Mucosa of descending colon (tissue), 3 donors: ENCODE results near the gene SH3PXD2A. TPM values are rescaled to one million over a fixed set of nuclear protein-coding genes. Genes with fewer than 3 reads are reported as not detected.
A peak's percentile ranks its signal among the peaks of the same experiment; 100 is the strongest.

Source experiments
- ATAC-seq: fragments of 200-7000 bp; cut with Tn5 transposase; one replicate; pipeline ENCODE4 v1.9.1; 2020; ENCODE audit warnings: mild to moderate bottlenecking, moderate library complexity
- DNase-seq, 3 donors: peaks; one replicate each; pipeline ENCODE4 v3.0.0-alpha.2; 2020
- H3K36me3 ChIP-seq: fragments of 200-600 bp; one replicate; pipeline ENCODE4 v1.8.0; 2021; ENCODE audit warnings: low read depth, mild to moderate bottlenecking
- H3K4me1 ChIP-seq: fragments of 200-600 bp; one replicate; pipeline ENCODE4 v1.8.0; 2021; ENCODE audit warnings: low read depth, mild to moderate bottlenecking
- H3K4me3 ChIP-seq: fragments of 200-600 bp; one replicate; pipeline ENCODE4 v1.8.0; 2021; ENCODE audit warnings: mild to moderate bottlenecking
- H3K9me3 ChIP-seq: fragments of 200-600 bp; one replicate; pipeline ENCODE4 v1.8.0; 2021; ENCODE audit warnings: mild to moderate bottlenecking
- intact Hi-C, 2 donors: fragments of 100-400 bp; cut with DNase I in 1 of 2; cut with micrococcal nuclease in 1 of 2; formaldehyde crosslinking; loops; one replicate each; pipeline versions ENCODE4 v1.11.0 to v1.11.1; 2022; cut with DNase I, micrococcal nuclease
- total RNA-seq, 3 donors: library from RNA; stranded (reverse); fragmentation: NEBNext Ultra II Directional in 2 of 3; extraction: Animal tissue kit (Norgen Biotek cat#: 25700) in 2 of 3; gene quantifications; one replicate each; pipeline versions ENCODE4 v1.2.1 to v1.2.4, GENCODE V29; 2021 to 2023
- TF ChIP-seq, protein P1 (sequence below): fragments of 200-600 bp; IDR thresholded peaks from one replicate; pipeline ENCODE4 v1.8.0; 2022; ENCODE audit warnings: antibody characterized with exemption, mild to moderate bottlenecking
- donor health status: DM: no; HTN: no; CAD: no; lungs with moderate emphysema.
- donor health status: DM: no; HTN: no; CAD: no.
- donor health status: DM: no; HTN: yes; CAD: no.

Gene SH3PXD2A
- total RNA-seq, 3 donors from 2014 or later: 46.1 to 91.4 (median 60.6) TPM

DNA sequence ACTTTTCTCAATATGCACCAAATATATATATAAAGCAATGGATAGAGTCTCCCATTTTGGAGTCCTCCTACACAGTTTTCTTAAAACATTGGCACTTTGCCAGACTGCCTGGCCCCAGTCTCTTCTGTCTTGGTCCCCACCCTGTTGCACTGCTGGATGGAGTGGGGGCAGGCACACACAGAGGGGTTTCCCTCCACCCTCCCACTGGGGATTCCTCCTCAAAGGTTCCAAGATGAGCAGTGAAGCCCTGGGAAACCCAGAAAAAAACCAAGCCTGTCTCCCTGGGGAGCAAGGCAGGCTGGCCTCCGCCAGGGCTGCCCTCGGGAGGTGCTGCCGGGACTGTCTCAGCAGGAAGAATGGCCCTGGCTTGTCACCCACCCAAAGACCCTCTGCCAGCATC is 68.0 kb downstream of the SH3PXD2A start:
- DNase-seq (no peak), ATAC-seq (no peak)
- no peaks in the 10 kb centered on the region for H3K36me3 ChIP-seq
- H3K9me3 ChIP-seq: no peaks in the 10 kb centered on the region
- TF ChIP-seq, protein P1, sequence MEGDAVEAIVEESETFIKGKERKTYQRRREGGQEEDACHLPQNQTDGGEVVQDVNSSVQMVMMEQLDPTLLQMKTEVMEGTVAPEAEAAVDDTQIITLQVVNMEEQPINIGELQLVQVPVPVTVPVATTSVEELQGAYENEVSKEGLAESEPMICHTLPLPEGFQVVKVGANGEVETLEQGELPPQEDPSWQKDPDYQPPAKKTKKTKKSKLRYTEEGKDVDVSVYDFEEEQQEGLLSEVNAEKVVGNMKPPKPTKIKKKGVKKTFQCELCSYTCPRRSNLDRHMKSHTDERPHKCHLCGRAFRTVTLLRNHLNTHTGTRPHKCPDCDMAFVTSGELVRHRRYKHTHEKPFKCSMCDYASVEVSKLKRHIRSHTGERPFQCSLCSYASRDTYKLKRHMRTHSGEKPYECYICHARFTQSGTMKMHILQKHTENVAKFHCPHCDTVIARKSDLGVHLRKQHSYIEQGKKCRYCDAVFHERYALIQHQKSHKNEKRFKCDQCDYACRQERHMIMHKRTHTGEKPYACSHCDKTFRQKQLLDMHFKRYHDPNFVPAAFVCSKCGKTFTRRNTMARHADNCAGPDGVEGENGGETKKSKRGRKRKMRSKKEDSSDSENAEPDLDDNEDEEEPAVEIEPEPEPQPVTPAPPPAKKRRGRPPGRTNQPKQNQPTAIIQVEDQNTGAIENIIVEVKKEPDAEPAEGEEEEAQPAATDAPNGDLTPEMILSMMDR: no peak
- intact Hi-C loops: no loop called here
- H3K4me3 ChIP-seq: no peak overlapping the region
- H3K4me1 ChIP-seq: peaks cover 70% of the 10 kb centered on the region

DNA sequence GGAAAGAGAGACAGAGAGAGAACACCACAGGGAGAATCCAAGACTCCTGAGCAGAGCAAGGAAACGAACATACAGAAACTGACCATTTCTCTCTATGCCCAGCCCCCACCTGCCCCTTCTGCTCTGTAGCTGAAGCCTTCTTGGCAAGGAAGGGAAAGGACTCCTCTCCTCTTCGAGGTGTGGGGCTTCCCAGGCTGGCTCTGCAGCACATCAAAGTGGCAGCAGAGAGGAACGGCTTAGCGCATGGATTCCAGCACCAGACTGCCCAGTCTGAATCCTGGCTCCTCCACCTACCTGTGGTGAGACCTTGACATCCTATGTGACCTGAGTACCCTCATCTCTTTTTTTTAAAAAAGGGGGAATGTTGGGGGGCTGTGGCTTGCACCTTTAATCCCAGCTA is 69.4 kb downstream of the SH3PXD2A start:
- Histone ChIP-seq H3K9me3 (no peaks in the 10 kb centered on the region), H3K4me3 (no peak overlapping the region), H3K4me1 (peaks cover 70% of the 10 kb centered on the region), H3K36me3 (no peaks in the 10 kb centered on the region)
- intact Hi-C loops: no loop called here
- TF ChIP-seq, protein P1: no peak
- no peak for DNase-seq
- ATAC-seq: no peak

DNA sequence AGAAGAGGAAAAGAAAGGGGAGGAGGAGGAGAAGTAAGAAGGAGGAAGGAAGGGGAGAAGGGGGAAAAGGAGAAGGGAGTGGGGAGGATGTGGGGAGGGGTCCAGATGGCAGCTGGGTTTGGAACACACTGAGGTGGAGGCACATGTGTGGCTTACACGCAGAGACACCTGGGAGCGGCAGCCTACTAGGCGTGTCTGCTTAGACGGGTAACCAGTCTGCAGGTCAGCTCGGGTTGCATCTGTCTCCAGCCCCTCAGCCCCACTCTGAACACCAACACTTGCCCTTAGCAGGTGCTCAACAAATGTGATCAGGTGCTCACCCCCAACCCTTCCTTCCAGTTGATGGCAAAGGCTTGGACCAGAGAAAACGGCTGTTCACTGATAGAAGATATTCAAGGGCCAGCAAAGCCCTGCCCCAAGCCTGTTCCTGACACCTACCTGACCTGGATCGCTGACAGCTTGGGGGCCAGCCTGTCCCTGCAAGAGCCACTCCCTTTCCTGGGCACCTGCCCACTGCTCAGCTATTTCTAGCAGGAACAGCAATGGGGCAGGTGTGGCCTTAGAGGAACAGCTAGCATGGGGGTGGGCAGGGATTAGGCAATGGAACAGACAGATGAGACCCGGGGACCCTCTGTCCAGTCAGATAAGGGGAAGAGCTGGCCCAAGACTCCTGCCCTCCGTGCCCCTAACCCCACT is 70.5 kb downstream of the SH3PXD2A start:
- Histone ChIP-seq H3K36me3 (no peaks in the 10 kb centered on the region), H3K4me1 (peaks cover 70% of the 10 kb centered on the region), H3K9me3 (no peaks in the 10 kb centered on the region), H3K4me3 (no peak overlapping the region)
- intact Hi-C loops: no loop called here
- TF ChIP-seq, protein P1: no peak
- peak; percentile 86 to 92 (median 89) for DNase-seq
- peak; percentile 66 for ATAC-seq

DNA sequence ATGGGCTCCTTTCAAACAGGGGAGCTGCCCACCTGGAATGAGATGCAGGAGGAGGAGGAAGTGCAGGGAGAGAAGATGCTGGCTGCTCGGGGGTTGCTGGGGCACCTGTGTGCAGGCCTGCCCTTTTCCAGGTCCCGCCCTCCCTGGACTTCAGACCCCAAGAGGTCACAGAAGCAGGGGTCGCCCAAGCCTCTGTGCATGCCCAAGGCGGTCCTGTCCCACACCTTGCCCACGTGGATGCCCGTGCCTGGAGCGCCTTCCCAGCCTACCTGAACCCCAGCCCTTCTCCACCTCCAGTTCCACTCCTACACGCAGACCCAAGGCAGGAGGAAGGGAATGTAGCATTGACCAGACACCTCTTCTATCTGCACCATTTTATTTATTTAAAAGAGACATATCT is 71.3 kb downstream of the SH3PXD2A start:
- Histone ChIP-seq H3K4me1 (peaks cover 68% of the 10 kb centered on the region), H3K4me3 (no peak overlapping the region), H3K36me3 (no peaks in the 10 kb centered on the region), H3K9me3 (no peaks in the 10 kb centered on the region)
- ATAC-seq: no peak
- TF ChIP-seq, protein P1: no peak
- DNase-seq: peak in 1 of 3 donors; percentile 50
- intact Hi-C loops: no loop called here

DNA sequence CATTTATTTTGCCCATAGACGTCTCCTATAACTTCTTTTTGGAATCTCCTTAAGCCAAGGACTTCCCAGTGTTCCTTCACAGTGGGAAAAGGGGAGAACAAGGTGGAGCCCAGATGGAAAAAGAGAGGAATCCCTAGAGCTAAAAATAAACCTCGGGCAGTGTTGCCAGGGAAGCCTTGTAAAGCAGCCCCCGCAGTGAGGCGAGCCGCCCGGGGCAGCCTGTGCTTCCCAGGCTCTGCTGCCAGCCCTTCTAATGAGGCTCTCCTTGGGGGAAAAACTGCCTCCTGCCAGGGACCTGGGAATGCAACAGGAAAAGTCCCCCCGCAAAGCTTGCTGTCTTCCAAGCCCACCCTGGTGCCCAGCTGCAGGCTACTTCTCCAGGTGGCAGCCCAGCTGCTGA is 71.7 kb downstream of the SH3PXD2A start:
- Histone ChIP-seq H3K4me1 (peaks cover 65% of the 10 kb centered on the region), H3K9me3 (no peaks in the 10 kb centered on the region), H3K4me3 (no peak overlapping the region), H3K36me3 (no peaks in the 10 kb centered on the region)
- intact Hi-C loops: no loop called here
- TF ChIP-seq, protein P1: no peak
- DNase-seq (peak in 1 of 3 donors; percentile 44), ATAC-seq (no peak)
